Gastroesophageal sphincter (tissue), 4 donors: ENCODE results near the gene MARVELD2. TPM values are rescaled to one million over a fixed set of nuclear protein-coding genes. Genes with fewer than 3 reads are reported as not detected.

ENCODE experiments used
- ATAC-seq: fragments of 150-250 bp; one replicate; pipeline ENCODE4 v1.9.1; 2016; ENCODE audit warnings: mild to moderate bottlenecking, moderate library complexity
- H3K27ac ChIP-seq, 4 donors: fragments of 200-600 bp; sonication (generic) in 3 of 4; 1 replicate in 3 of 4; 2 replicates in 1 of 4; pipeline ENCODE4 v1.5.1; 2016 to 2019
- H3K27me3 ChIP-seq: fragments of 200-600 bp; sonication (generic); one replicate; pipeline ENCODE4 v1.5.1; 2019
- H3K36me3 ChIP-seq, 2 donors: fragments of 200-600 bp; sonication (generic); one replicate each; pipeline ENCODE4 v1.5.1; 2019; ENCODE audit warnings: control low read depth in 1 of 2
- H3K4me1 ChIP-seq, 3 donors: fragments of 200-600 bp; sonication (generic); 1 replicate in 2 of 3; 2 replicates in 1 of 3; pipeline ENCODE4 v1.5.1; 2016 to 2019; ENCODE audit warnings: control low read depth in 2 of 3
- H3K4me3 ChIP-seq, 2 donors: fragments of 200-600 bp; sonication (generic); one replicate each; pipeline ENCODE4 v1.5.1; 2019; ENCODE audit warnings: mild to moderate bottlenecking in 1 of 2, moderate library complexity in 1 of 2
- H3K9me3 ChIP-seq, 3 donors: fragments of 200-600 bp; sonication (generic); one replicate each; pipeline ENCODE4 v1.5.1; 2017 to 2019; ENCODE audit warnings: control low read depth in 2 of 3
- CTCF ChIP-seq, 4 experiments: fragments of 200-600 bp in 2 of 4; fragments of 450-650 bp in 2 of 4; sonication (generic) in 1 of 4; IDR thresholded peaks; one replicate each; pipeline ENCODE4 v1.5.1; 2017 to 2019; ENCODE audit warnings: antibody characterized with exemption in 4 of 4, mild to moderate bottlenecking in 2 of 4, moderate library complexity in 2 of 4
- EP300 ChIP-seq: sonication (generic); formaldehyde crosslinking; IDR thresholded peaks from one replicate; pipeline ENCODE4 v1.6.1; 2017; ENCODE audit warnings: antibody characterized with exemption, mild to moderate bottlenecking
- POLR2A ChIP-seq, 2 donors: fragments of 450-650 bp; IDR thresholded peaks; one replicate each; pipeline ENCODE4 v1.6.1; 2017; ENCODE audit warnings: antibody characterized with exemption in 2 of 2, mild to moderate bottlenecking in 2 of 2, moderate library complexity in 1 of 2
- POLR2AphosphoS5 ChIP-seq: sonication (generic); formaldehyde crosslinking; IDR thresholded peaks from one replicate; pipeline ENCODE4 v1.6.1; 2017; ENCODE audit warnings: antibody characterized with exemption
- WGBS, 2 donors: methylation state at CpG; one replicate each; pipeline ENCODE4 v1.1.5; 2018; ENCODE audit warnings: low coverage in 1 of 2; 5-methylcytosine and 5-hydroxymethylcytosine counted together
- total RNA-seq, 4 donors: library from RNA; depleted of rRNA; stranded (reverse); fragments of >200 nt; gene quantifications; one replicate each; pipeline ENCODE4 v1.1.0, GENCODE V29; 2016

MARVELD2 gene
- total RNA-seq, 4 donors from 2014 or later, result 0.81 to 6.3 (median 1.9) TPM

- ATAC-seq, result no peak
- no peaks in the 10 kb centered on the region for H3K9me3 ChIP-seq
- H3K27me3 ChIP-seq, result no peaks in the 10 kb centered on the region
- TF ChIP-seq EP300, result no peak
- no peak for TF ChIP-seq POLR2A (IDR thresholded peaks at IDR 0.05)
- no peak for TF ChIP-seq CTCF (IDR thresholded peaks at IDR 0.05)
- H3K4me3 ChIP-seq, result no peak overlapping the region
- 83 to 88% methylated on average over 3 to 6 of the region's 6 CpGs for WGBS, 2 donors
- H3K27ac ChIP-seq, result no peak overlapping the region
- peaks cover 0 to 10% (median 0%) of the 10 kb centered on the region in 3 donors for H3K4me1 ChIP-seq
- peaks cover 0 to 41% of the 10 kb centered on the region in 2 donors for H3K36me3 ChIP-seq
Measured at GRCh38 chr5:69416180-69416579, 1.3 kb downstream of the MARVELD2 start.

GRCh38 chr5:69416699-69417098, 1.8 kb downstream of the MARVELD2 start:
- H3K4me1 ChIP-seq, result peaks cover 0 to 10% (median 0%) of the 10 kb centered on the region in 3 donors
- no peak overlapping the region for H3K4me3 ChIP-seq
- H3K36me3 ChIP-seq, result peaks cover 0 to 35% of the 10 kb centered on the region in 2 donors
- no peaks in the 10 kb centered on the region for H3K9me3 ChIP-seq
- ATAC-seq, result no peak
- H3K27me3 ChIP-seq, result no peaks in the 10 kb centered on the region
- H3K27ac ChIP-seq, result no peak overlapping the region
- TF ChIP-seq EP300, result no peak
- no peak for TF ChIP-seq CTCF (IDR thresholded peaks at IDR 0.05)
- TF ChIP-seq POLR2AphosphoS5, result no peak
- TF ChIP-seq POLR2A (IDR thresholded peaks at IDR 0.05), result no peak

- ATAC-seq, result no peak
- no peak for TF ChIP-seq POLR2A (IDR thresholded peaks at IDR 0.05)
- no peak for TF ChIP-seq POLR2AphosphoS5
- no peak for TF ChIP-seq EP300
- no peak for TF ChIP-seq CTCF (IDR thresholded peaks at IDR 0.05)
- peaks cover 0 to 10% (median 0%) of the 10 kb centered on the region in 3 donors for H3K4me1 ChIP-seq
- no peak overlapping the region for H3K27ac ChIP-seq
- H3K4me3 ChIP-seq, result no peak overlapping the region
- no peaks in the 10 kb centered on the region for H3K27me3 ChIP-seq
- WGBS, 2 donors, result 84 to 100% methylated on average over 3 of the region's 3 CpGs
- no peaks in the 10 kb centered on the region for H3K9me3 ChIP-seq
- peaks cover 0 to 17% of the 10 kb centered on the region in 2 donors for H3K36me3 ChIP-seq
Measured at GRCh38 chr5:69418554-69418953, 3.6 kb downstream of the MARVELD2 start.

- no peaks in the 10 kb centered on the region for H3K4me1 ChIP-seq
- H3K27me3 ChIP-seq, result no peaks in the 10 kb centered on the region
- H3K27ac ChIP-seq, result no peak overlapping the region
- no peaks in the 10 kb centered on the region for H3K36me3 ChIP-seq
- no peak overlapping the region for H3K4me3 ChIP-seq
- TF ChIP-seq CTCF (IDR thresholded peaks at IDR 0.05), result no peak
- no peak for TF ChIP-seq POLR2A (IDR thresholded peaks at IDR 0.05)
- TF ChIP-seq POLR2AphosphoS5, result no peak
- TF ChIP-seq EP300, result no peak
- H3K9me3 ChIP-seq, result no peaks in the 10 kb centered on the region
- no peak for ATAC-seq
- WGBS, 2 donors, result 80 to 82% methylated on average over 9 of the region's 11 CpGs
Measured at GRCh38 chr5:69431424-69432303, 16.7 kb downstream of the MARVELD2 start.
